Endothelial cell (in vitro differentiated cells): ENCODE measurements around the gene PLXNA2. TPM values are rescaled to one million over a fixed set of nuclear protein-coding genes. Genes with fewer than 3 reads are reported as not detected.

Source experiments
- DNase-seq: peaks from one replicate; pipeline ENCODE4 v3.0.0; 2021; ENCODE audit warnings: low spot score
- H3K27ac Mint-ChIP-seq: one replicate; pipeline ENCODE4 v1.8.0; 2021; ENCODE audit warnings: mixed read lengths, inconsistent platforms; ENCODE audit not compliant: unreplicated experiment
- H3K27me3 Mint-ChIP-seq: one replicate; pipeline ENCODE4 v1.8.0; 2021; ENCODE audit warnings: mild to moderate bottlenecking, moderate library complexity, mixed read lengths, inconsistent platforms; ENCODE audit not compliant: unreplicated experiment
- H3K36me3 Mint-ChIP-seq: one replicate; pipeline ENCODE4 v1.8.0; 2021; ENCODE audit warnings: mild to moderate bottlenecking, low read depth, mixed read lengths, inconsistent platforms; ENCODE audit not compliant: unreplicated experiment
- H3K4me1 Mint-ChIP-seq: one replicate; pipeline ENCODE4 v1.8.0; 2021; ENCODE audit warnings: mild to moderate bottlenecking, mixed read lengths, inconsistent platforms; ENCODE audit not compliant: unreplicated experiment
- H3K4me3 Mint-ChIP-seq: one replicate; pipeline ENCODE4 v1.8.0; 2021; ENCODE audit warnings: mild to moderate bottlenecking, mixed read lengths, inconsistent platforms; ENCODE audit not compliant: unreplicated experiment
- H3K9me3 Mint-ChIP-seq: one replicate; pipeline ENCODE4 v1.8.0; 2021; ENCODE audit warnings: mixed read lengths, inconsistent platforms; ENCODE audit not compliant: unreplicated experiment
- CTCF ChIP-seq: fragments of 200-600 bp; sonication (generic); IDR thresholded peaks from one replicate; pipeline ENCODE4 v1.5.0; 2021; ENCODE audit warnings: antibody characterized with exemption; ENCODE audit not compliant: unreplicated experiment
- long read RNA-seq: library from polyadenylated mRNA; unstranded; transcript quantifications from one replicate; pipeline ENCODE4 v2.0.0, GENCODE V29; 2020; ENCODE audit not compliant: unreplicated experiment
- total RNA-seq: library from RNA; stranded (reverse); fragmentation: NEBNext Ultra II Directional; extraction: Animal tissue kit (Norgen Biotek cat#: 25700); gene quantifications from one replicate; pipeline ENCODE4 v1.2.1, GENCODE V29; 2021; ENCODE audit not compliant: unreplicated experiment

The PLXNA2 gene
- 25.6 TPM for total RNA-seq
- long read RNA-seq, partial matches to known transcripts: 0 of 1 reads
- long read RNA-seq, other reads (novel, unspliced or antisense): 1 of 1 reads

GRCh38 chr1:208243967-208244916, at the start of gene PLXNA2:
Gene PLXNA2 (minus strand): TSS chr1:208244384. CDS start chr1:208217922, 26,462 bp downstream.
- DNase-seq: peak; percentile 84
- Mint-ChIP-seq H3K36me3 (no peaks in the 10 kb centered on the region), H3K27ac (peak within 1 kb of the TSS; percentile 85), H3K27me3 (peaks cover 5% of the 10 kb centered on the region), H3K4me3 (peak within 1 kb of the TSS; percentile 95), H3K9me3 (no peaks in the 10 kb centered on the region), H3K4me1 (peaks cover 28% of the 10 kb centered on the region)
- no peak for TF ChIP-seq CTCF

- no peak overlapping the region for H3K27ac Mint-ChIP-seq
- no peak overlapping the region for H3K4me3 Mint-ChIP-seq
- peaks cover 4% of the 10 kb centered on the region for H3K36me3 Mint-ChIP-seq
- TF ChIP-seq CTCF: no peak
- H3K4me1 Mint-ChIP-seq: peaks cover 8% of the 10 kb centered on the region
- H3K27me3 Mint-ChIP-seq: no peaks in the 10 kb centered on the region
- no peaks in the 10 kb centered on the region for H3K9me3 Mint-ChIP-seq
- no peak for DNase-seq
Observed at GRCh38 chr1:208292908-208293307, 48.7 kb upstream of the PLXNA2 start.

GRCh38 chr1:208291923-208292711, 47.9 kb upstream of the PLXNA2 start:
- no peaks in the 10 kb centered on the region for H3K27me3 Mint-ChIP-seq
- H3K36me3 Mint-ChIP-seq: peaks cover 4% of the 10 kb centered on the region
- H3K4me1 Mint-ChIP-seq: peaks cover 8% of the 10 kb centered on the region
- no peak for TF ChIP-seq CTCF
- H3K9me3 Mint-ChIP-seq: no peaks in the 10 kb centered on the region
- DNase-seq: no peak
- no peak overlapping the region for H3K27ac Mint-ChIP-seq
- no peak overlapping the region for H3K4me3 Mint-ChIP-seq

GRCh38 chr1:208291129-208291528, 46.9 kb upstream of the PLXNA2 start:
- no peak overlapping the region for H3K27ac Mint-ChIP-seq
- no peaks in the 10 kb centered on the region for H3K27me3 Mint-ChIP-seq
- H3K9me3 Mint-ChIP-seq: no peaks in the 10 kb centered on the region

More at GRCh38 chr1:208291129-208291528, 46.9 kb upstream of the PLXNA2 start:
- H3K36me3 Mint-ChIP-seq: peaks cover 4% of the 10 kb centered on the region
- no peak for TF ChIP-seq CTCF
- no peak for DNase-seq
- peaks cover 8% of the 10 kb centered on the region for H3K4me1 Mint-ChIP-seq
- H3K4me3 Mint-ChIP-seq: no peak overlapping the region
